GM21447 (cell line): ENCODE data around the gene MPPE1.
"Not testable (repeated sequence)": the region's sequence is repeated elsewhere in the genome, so short reads cannot be mapped to it uniquely, and the experiment has no call there.

Source experiments
- ATAC-seq: cut with Tn5 transposase; IDR thresholded peaks from one replicate; pipeline ENCODE4 v1.9.1; 2021; ENCODE audit not compliant: unreplicated experiment

The MPPE1 gene

GRCh38 chr18:11859903-11860407 is 48.2 kb downstream of the MPPE1 start:
- no peak for ATAC-seq

DNA sequence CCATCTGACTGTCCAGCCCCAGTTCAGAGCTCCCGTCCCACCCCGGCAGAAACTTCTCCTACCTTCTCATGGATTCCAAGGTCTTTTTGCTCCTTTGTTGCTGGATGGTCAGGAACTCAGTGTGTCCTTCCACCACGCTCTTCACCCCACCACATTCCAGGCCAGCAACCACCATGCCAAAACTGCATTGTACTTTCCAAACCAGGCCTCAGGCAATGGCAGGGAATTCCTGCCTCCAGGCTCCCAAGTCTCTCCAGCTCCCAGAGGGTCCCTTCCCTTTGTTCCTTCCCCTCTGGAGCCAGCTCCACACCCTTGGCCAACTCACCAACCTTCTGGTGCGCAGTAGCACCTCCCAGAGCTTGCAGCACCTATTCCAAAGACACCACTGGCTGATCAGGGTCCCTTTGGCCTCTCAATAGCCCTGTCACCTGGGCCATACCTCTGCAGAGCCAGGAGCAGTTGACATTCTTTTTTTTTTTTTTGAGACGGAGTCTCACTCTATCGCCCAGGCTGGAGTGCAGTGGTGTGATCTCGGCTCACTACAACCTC is 48.8 kb downstream of the MPPE1 start:
- no peak for ATAC-seq

DNA sequence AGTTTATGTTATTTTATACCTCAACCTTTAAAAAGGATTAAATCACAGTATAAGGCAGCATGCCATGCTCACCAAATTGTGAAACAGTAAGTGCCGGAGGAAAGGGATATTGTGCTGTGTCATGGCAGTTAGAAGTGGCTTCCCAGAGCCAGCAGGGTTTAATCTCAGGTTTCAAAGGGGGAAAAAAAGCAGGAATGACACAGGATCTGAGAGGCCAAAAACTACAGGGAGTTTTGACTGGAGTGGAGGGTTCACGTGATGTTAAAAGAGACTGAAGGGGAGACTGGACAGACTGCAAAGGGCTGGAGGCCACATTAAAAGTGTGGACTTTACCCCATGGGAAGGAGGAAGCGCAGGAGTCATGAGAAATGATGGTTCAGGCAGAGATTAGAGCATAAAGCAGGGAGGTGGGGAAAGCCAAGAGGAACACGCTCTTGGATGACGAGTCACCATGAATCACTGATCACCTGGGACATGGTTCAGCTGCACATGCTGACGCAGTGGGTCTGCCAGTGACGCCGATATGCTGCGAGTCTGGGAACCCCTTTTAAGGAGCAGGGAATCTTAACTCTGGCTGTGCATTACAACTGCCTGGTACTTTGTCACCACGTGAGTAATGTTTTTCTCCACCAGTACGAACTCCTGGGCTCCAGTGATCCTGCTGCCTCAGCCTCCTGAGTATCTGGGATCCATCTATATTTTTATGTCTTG is 50.8 kb downstream of the MPPE1 start:
- ATAC-seq, result no peak

GRCh38 chr18:11854554-11854953 is 53.6 kb downstream of the MPPE1 start:
- not testable (repeated sequence) for ATAC-seq

DNA sequence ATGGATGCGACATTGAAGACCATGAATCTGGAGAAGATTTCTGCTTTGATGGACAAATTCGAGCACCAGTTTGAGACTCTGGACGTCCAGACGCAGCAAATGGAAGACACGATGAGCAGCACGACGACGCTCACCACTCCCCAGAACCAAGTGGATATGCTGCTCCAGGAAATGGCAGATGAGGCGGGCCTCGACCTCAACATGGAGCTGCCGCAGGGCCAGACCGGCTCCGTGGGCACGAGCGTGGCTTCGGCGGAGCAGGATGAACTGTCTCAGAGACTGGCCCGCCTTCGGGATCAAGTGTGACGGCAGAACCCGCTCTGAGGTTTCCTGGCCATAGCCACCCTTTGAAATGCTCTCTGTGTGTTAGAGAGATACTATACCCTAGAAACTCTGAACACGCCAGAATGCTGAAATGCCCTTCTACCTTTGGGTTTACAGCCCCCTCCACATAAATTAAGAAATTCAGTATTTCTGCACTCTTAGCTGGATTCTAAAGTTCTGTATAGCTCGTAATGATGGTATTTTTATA is 56.2 kb downstream of the MPPE1 start:
- no peak for ATAC-seq

DNA sequence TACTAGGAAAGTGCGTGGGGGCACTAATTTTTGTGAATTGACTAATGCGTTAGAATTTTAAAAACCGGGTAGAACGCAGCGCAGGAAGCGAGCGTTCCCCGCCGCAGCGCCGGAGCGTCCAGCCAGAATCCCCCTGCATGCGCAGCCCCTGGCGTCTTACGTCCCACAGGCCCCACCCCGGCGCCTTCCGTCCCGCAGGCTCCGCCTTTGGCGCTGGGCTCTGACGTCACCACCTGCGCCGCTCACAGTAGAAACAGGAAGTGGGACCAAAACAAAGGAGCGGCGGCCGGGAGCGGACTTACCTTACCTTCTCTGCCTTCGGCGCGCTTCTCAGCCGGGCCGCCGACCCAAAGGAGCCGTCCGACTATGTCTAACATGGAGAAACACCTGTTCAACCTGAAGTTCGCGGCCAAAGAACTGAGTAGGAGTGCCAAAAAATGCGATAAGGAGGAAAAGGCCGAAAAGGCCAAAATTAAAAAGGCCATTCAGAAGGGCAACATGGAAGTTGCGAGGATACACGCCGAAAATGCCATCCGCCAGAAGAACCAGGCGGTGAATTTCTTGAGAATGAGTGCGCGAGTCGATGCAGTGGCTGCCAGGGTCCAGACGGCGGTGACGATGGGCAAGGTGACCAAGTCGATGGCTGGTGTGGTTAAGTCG is 56.8 kb downstream of the MPPE1 start, which contains the start of gene CHMP1B:
CHMP1B (plus strand) TSS at position 268 of the 660 bp plus-strand sequence; CDS start at position 367, 99 bp downstream.
- peak; percentile 93 for ATAC-seq

GRCh38 chr18:11850821-11851145 is 57.3 kb downstream of the MPPE1 start:
- peak; percentile 28 for ATAC-seq

- no peak for ATAC-seq
These were observed 58.1 kb downstream of the MPPE1 start for GRCh38 chr18:11849841-11850634.

DNA sequence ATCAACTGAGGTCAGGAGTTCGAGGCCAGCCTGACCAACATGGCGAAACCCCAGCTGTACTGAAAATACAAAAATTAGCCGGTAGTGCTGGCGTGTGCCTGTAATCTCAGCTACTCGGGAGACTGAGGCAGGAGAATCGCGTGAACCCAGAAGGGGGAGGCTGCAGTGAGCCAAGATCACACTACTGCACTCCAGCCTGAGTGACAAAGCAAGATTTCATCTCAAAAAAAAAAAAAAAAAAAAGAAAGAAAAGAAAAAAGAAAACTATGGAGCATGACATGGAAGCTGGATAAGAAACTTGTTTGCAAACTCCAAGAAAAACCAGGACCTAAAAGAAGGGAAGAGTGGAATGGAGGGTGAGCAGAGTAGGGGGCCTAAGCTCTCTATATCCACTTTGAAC is 58.8 kb downstream of the MPPE1 start:
- ATAC-seq, result no peak

GRCh38 chr18:11847811-11848210 is 60.3 kb downstream of the MPPE1 start:
- ATAC-seq, result no peak

DNA sequence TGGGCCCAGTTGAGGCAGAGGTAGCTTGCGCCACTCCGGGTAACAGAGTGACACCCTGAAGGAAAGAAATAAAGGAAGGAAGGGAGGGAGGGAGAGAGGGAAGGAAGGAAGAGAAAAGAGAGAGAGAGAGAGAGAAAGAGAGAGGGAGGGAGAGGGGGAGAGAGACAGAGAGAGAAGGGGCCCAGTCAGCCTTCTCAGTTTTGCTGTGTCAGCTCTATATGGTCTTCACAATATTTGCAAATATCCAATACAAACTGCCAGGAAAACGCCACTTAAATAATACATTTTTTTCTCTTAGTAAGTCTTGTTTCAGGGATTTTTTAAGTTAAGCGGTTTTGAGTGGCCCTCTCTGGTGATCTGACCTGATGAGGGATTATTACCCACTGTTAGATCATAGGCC is 62.5 kb downstream of the MPPE1 start:
- no peak for ATAC-seq

GRCh38 chr18:11844436-11844835 is 63.7 kb downstream of the MPPE1 start:
- no peak for ATAC-seq

GRCh38 chr18:11842562-11842961 is 65.6 kb downstream of the MPPE1 start:
- ATAC-seq, result no peak

DNA sequence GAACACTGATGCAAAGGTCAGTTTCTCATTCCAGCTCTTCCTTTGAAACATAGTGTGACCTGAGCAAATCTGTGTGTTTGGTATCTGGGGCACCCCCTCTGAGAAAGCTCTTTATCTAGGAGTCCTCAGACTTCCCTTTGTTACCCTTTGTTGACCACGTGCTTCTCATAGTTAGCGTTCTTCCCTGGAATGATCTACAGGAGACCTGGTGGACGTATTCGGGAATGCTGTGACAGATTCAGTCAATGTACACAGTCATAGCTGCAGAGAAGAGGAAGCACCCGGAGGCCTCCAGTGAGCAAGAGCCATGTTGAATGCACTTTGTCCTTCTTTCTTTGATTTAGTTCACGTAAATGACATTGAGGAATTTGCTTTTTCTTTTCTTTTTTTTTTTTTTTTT is 67.6 kb downstream of the MPPE1 start:
- no peak for ATAC-seq

- no peak for ATAC-seq
These were observed 68.6 kb downstream of the MPPE1 start for GRCh38 chr18:11839556-11839955.

- no peak for ATAC-seq
These were observed 73.3 kb downstream of the MPPE1 start for GRCh38 chr18:11834772-11835171.
